ENCODE measurements around the gene PHRF1.

Gene PHRF1

GRCh38 chr11:551131-551530 lies 25.1 kb upstream of the PHRF1 start:
- no peak for TF ChIP-seq CTCF (IDR thresholded peaks at IDR 0.05)
- Histone ChIP-seq H3K27ac (no peak overlapping the region), H3K27me3 (peaks cover 52% of the 10 kb centered on the region), H3K36me3 (no peaks in the 10 kb centered on the region), H3K4me1 (ENCODE audit: control insufficient read depth in 1 of 2, insufficient read depth in 1 of 2, low read depth in 1 of 2, low read length in 1 of 2) (peaks cover 7 to 19% of the 10 kb centered on the region in 2 experiments), H3K4me3 (ENCODE audit: low read depth in 1 of 2, low read length in 1 of 2) (no peak overlapping the region), H3K9me3 (no peaks in the 10 kb centered on the region)

- Histone ChIP-seq H3K4me1 (ENCODE audit: control insufficient read depth in 1 of 2, insufficient read depth in 1 of 2, low read depth in 1 of 2, low read length in 1 of 2) (peaks cover 7 to 23% of the 10 kb centered on the region in 2 experiments), H3K27ac (no peak overlapping the region), H3K4me3 (ENCODE audit: low read depth in 1 of 2, low read length in 1 of 2) (no peak overlapping the region), H3K36me3 (no peaks in the 10 kb centered on the region), H3K9me3 (no peaks in the 10 kb centered on the region), H3K27me3 (peaks cover 57% of the 10 kb centered on the region)
- TF ChIP-seq CTCF (IDR thresholded peaks at IDR 0.05): no peak
Observed at GRCh38 chr11:551596-551995, 24.7 kb upstream of the PHRF1 start.

GRCh38 chr11:553083-553987 lies 22.9 kb upstream of the PHRF1 start:
- H3K4me1 ChIP-seq (ENCODE audit: control insufficient read depth in 1 of 2, insufficient read depth in 1 of 2, low read depth in 1 of 2, low read length in 1 of 2): peaks cover 7 to 23% of the 10 kb centered on the region in 2 experiments
- no peaks in the 10 kb centered on the region for H3K9me3 ChIP-seq
- peaks cover 72% of the 10 kb centered on the region for H3K27me3 ChIP-seq
- no peaks in the 10 kb centered on the region for H3K36me3 ChIP-seq
- no peak for TF ChIP-seq CTCF (IDR thresholded peaks at IDR 0.05)
- H3K27ac ChIP-seq: no peak overlapping the region
- no peak overlapping the region for H3K4me3 ChIP-seq (ENCODE audit: low read depth in 1 of 2, low read length in 1 of 2)

GRCh38 chr11:553988-554340 lies 22.3 kb upstream of the PHRF1 start:
- no peaks in the 10 kb centered on the region for H3K9me3 ChIP-seq
- TF ChIP-seq CTCF (IDR thresholded peaks at IDR 0.05): no peak
- no peak overlapping the region for H3K4me3 ChIP-seq (ENCODE audit: low read depth in 1 of 2, low read length in 1 of 2)
- peaks cover 7 to 23% of the 10 kb centered on the region in 2 experiments for H3K4me1 ChIP-seq (ENCODE audit: control insufficient read depth in 1 of 2, insufficient read depth in 1 of 2, low read depth in 1 of 2, low read length in 1 of 2)
- no peaks in the 10 kb centered on the region for H3K36me3 ChIP-seq
- H3K27ac ChIP-seq: no peak overlapping the region
- peaks cover 72% of the 10 kb centered on the region for H3K27me3 ChIP-seq

- TF ChIP-seq CTCF (IDR thresholded peaks at IDR 0.05): peak; percentile 91
- Histone ChIP-seq H3K4me1 (ENCODE audit: control insufficient read depth in 1 of 2, insufficient read depth in 1 of 2, low read depth in 1 of 2, low read length in 1 of 2) (peaks cover 7 to 23% of the 10 kb centered on the region in 2 experiments), H3K27ac (no peak overlapping the region), H3K4me3 (ENCODE audit: low read depth in 1 of 2, low read length in 1 of 2) (peak overlapping the region; percentile 17 to 55), H3K36me3 (no peaks in the 10 kb centered on the region), H3K9me3 (no peaks in the 10 kb centered on the region), H3K27me3 (peaks cover 78% of the 10 kb centered on the region)
Observed at GRCh38 chr11:554428-555226, 21.6 kb upstream of the PHRF1 start.
